ENCODE data around the gene HES1. TPM values are rescaled to one million over a fixed set of nuclear protein-coding genes. Genes with fewer than 3 reads are reported as not detected.
"Not testable (repeated sequence)": the region's sequence is repeated elsewhere in the genome, so short reads cannot be mapped to it uniquely, and the experiment has no call there.

Gene HES1
- total and polyA plus RNA-seq, 2 experiments from 2014 or later: 42.7 to 60.8 TPM

GRCh38 chr3:194150252-194150934 lies 14.4 kb downstream of the HES1 start (continued):
- TF ChIP-seq ZNF462 (CRISPR knock-in tag; IDR thresholded peaks at IDR 0.05): no peak
- no peak for TF ChIP-seq POLR2AphosphoS5 (IDR thresholded peaks at IDR 0.05; ENCODE audit: low read depth)
- no peak for TF ChIP-seq STAT1 (IDR thresholded peaks at IDR 0.05; ENCODE audit: unreplicated experiment)
- TF ChIP-seq ZNF114 (CRISPR knock-in tag; IDR thresholded peaks at IDR 0.05): no peak
- no peak for TF ChIP-seq ETS1 (IDR thresholded peaks at IDR 0.05)
- TF ChIP-seq EZH2 (IDR thresholded peaks at IDR 0.05; ENCODE audit: low read depth, unreplicated experiment): no peak
- no peak for TF ChIP-seq EZH2phosphoT487 (IDR thresholded peaks at IDR 0.05; ENCODE audit: unreplicated experiment)

- Mint-ChIP-seq H3K36me3 (ENCODE audit: low read depth) (peaks cover 11% of the 10 kb centered on the region; the same call in 1 of the 3 replicates), H3K9me3 (peaks cover 12% of the 10 kb centered on the region)
- H3K27ac ChIP-seq (ENCODE audit: low read depth); H3K4me1 ChIP-seq (ENCODE audit: insufficient read depth); H3F3A ChIP-seq (replicated peaks; ENCODE audit: low read depth); H3K36me3 ChIP-seq (ENCODE audit: insufficient read depth); H3K4me3 ChIP-seq; H3K27me3 ChIP-seq (ENCODE audit: insufficient read depth); H3K4me3 Mint-ChIP-seq; H4K20me1 ChIP-seq (replicated peaks; ENCODE audit: insufficient read depth); H3K79me2 ChIP-seq (replicated peaks; ENCODE audit: insufficient read depth); H3K4me1 Mint-ChIP-seq; ATAC-seq; H3K27ac Mint-ChIP-seq; H3K27me3 Mint-ChIP-seq (ENCODE audit: insufficient read depth, low read depth, poor library complexity); H2AFZ ChIP-seq; H3K4me2 ChIP-seq; H3K9me2 ChIP-seq (ENCODE audit: insufficient read depth); DNase-seq (ENCODE audit: low spot score): not testable (repeated sequence)
Measured at GRCh38 chr3:194150935-194151302, 15.0 kb downstream of the HES1 start.
